OCI-LY7 (cell line): ENCODE data around the gene PADI6. TPM values are rescaled to one million over a fixed set of nuclear protein-coding genes. Genes with fewer than 3 reads are reported as not detected.

Experiments
- BruUV-seq: library from RNA; stranded (reverse); fragments of 400-500 nt; replicated peaks from 2 replicates; lab custom pipeline; 2021; lab: Mats Ljungman, UMichigan
- CTCF ChIA-PET: fragments of 300-600 bp; sonication (Branson Sonifier 250); formaldehyde crosslinking; loops from one replicate; lab custom pipeline; 2022; ENCODE audit warnings: antibody characterized with exemption; ENCODE audit not compliant: unreplicated experiment; lab: Charles Lee
- POLR2A ChIA-PET: fragments of 300-600 bp; sonication (Branson Sonifier 250); formaldehyde crosslinking; loops from one replicate; lab custom pipeline; 2022; ENCODE audit warnings: antibody characterized with exemption; lab: Charles Lee
- DNase-seq: peaks from one replicate; pipeline ENCODE4 v3.0.0-alpha.2; 2015; ENCODE audit warnings: low spot score
- H2AFZ ChIP-seq: fragments of 200-600 bp; sonication (generic), shearing (Covaris generic); 2 replicates; pipeline ENCODE4 v1.6.1; 2014; ENCODE audit warnings: mild to moderate bottlenecking, antibody characterized with exemption, low read length, moderate library complexity
- H3K27ac ChIP-seq: fragments of 200-600 bp; sonication (generic); 2 replicates; pipeline ENCODE4 v1.5.1; 2014; ENCODE audit warnings: mixed run types, low read depth, mild to moderate bottlenecking, moderate library complexity, low read length, inconsistent platforms; ENCODE audit not compliant: poor library complexity, severe bottlenecking
- H3K36me3 ChIP-seq: fragments of 200-600 bp; sonication (generic); 2 replicates; pipeline ENCODE4 v1.6.1; 2014; ENCODE audit warnings: mild to moderate bottlenecking, antibody characterized with exemption, low read length, moderate library complexity, mixed read lengths; ENCODE audit not compliant: insufficient read depth
- H3K4me1 ChIP-seq: fragments of 200-600 bp; sonication (generic); 2 replicates; pipeline ENCODE4 v1.5.1; 2014; ENCODE audit warnings: mild to moderate bottlenecking, low read length; ENCODE audit not compliant: insufficient read depth, poor library complexity, severe bottlenecking
- H3K4me2 ChIP-seq: fragments of 200-600 bp; sonication (generic); 2 replicates; pipeline ENCODE4 v1.6.1; 2014; ENCODE audit warnings: mild to moderate bottlenecking, low read length
- H3K4me3 ChIP-seq: fragments of 200-600 bp; sonication (generic); 2 replicates; pipeline ENCODE4 v1.5.1; 2014; ENCODE audit warnings: mild to moderate bottlenecking, low read depth, low read length; ENCODE audit not compliant: poor library complexity, severe bottlenecking
- H3K79me2 ChIP-seq: fragments of 200-600 bp; sonication (generic); 2 replicates; pipeline ENCODE4 v1.6.1; 2016; ENCODE audit warnings: low read depth, mild to moderate bottlenecking, low read length, moderate library complexity, mixed read lengths; ENCODE audit not compliant: insufficient read depth
- H3K9me2 ChIP-seq: fragments of 200-600 bp; sonication (generic); 2 replicates; pipeline ENCODE4 v1.6.1; 2016; ENCODE audit warnings: mild to moderate bottlenecking, low read length, mixed read lengths; ENCODE audit not compliant: insufficient read depth
- H3K9me3 ChIP-seq: fragments of 200-600 bp; sonication (generic); 2 replicates; pipeline ENCODE4 v1.6.1; 2014; ENCODE audit warnings: mild to moderate bottlenecking, mixed run types, low read length, mixed read lengths
- H4K20me1 ChIP-seq: fragments of 200-600 bp; sonication (generic); 2 replicates; pipeline ENCODE4 v1.6.1; 2014; ENCODE audit warnings: mild to moderate bottlenecking, antibody characterized with exemption, low read length, moderate library complexity, mixed read lengths; ENCODE audit not compliant: insufficient read depth
- EZH2phosphoT487 ChIP-seq: fragments of 200-600 bp; sonication (generic); IDR thresholded peaks from 2 replicates; pipeline ENCODE4 v1.6.1; 2018; ENCODE audit warnings: low read depth, borderline replicate concordance, mild to moderate bottlenecking, mixed run types, antibody characterized with exemption, low read length, moderate library complexity, mixed read lengths
- intact Hi-C: fragments of 100-400 bp; cut with micrococcal nuclease; formaldehyde crosslinking; loops from one replicate; pipeline ENCODE4 v1.10.0; 2022; ENCODE audit not compliant: unreplicated experiment
- total RNA-seq, 2 experiments: library from RNA; depleted of rRNA in 1 of 2; stranded (reverse); fragments of >200 nt in 1 of 2; shearing (Covaris generic) in 1 of 2; gene quantifications; 2 replicates each; pipeline ENCODE4 v1.2.3, GENCODE V29; 2014 to 2022
- TF ChIP-seq, protein P1 (sequence below): fragments of 200-600 bp; sonication (generic); conservative IDR thresholded peaks from 2 replicates; pipeline ENCODE4 v1.5.1; 2014; ENCODE audit warnings: mild to moderate bottlenecking, antibody characterized with exemption, low read length, moderate library complexity, mixed read lengths

Gene PADI6
- total RNA-seq, 2 experiments from 2014 or later: not detected

DNA sequence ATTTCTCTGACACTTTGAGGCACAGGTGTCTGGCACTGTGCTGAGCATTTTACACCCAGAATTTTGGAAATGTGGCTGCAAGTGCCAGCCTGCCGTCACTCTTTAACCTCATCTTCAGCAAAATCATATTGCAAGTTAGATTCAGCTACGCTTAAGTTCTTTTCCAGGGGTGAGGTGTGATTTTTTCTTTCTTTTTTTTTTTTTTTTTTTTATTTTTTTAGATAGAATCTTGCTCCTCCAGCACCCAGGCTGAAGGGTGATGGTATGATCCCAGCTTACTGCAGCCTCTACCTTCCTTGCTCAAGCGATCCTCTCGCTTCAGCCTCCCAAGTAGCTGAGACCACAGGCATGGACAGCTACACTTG is 70.0 kb downstream of the PADI6 start:
- Histone ChIP-seq H4K20me1 (peaks cover 4% of the 10 kb centered on the region), H3K4me1 (peaks cover 24% of the 10 kb centered on the region), H3K4me3 (peak overlapping the region; percentile 68), H3K4me2 (peak overlapping the region; percentile 83; the same call in 1 of the 2 replicates), H3K9me2 (no peaks in the 10 kb centered on the region), H3K79me2 (peaks cover 15% of the 10 kb centered on the region), H3K36me3 (peaks cover 11% of the 10 kb centered on the region), H3K9me3 (no peaks in the 10 kb centered on the region), H3K27ac (no peak overlapping the region), H2AFZ (peak overlapping the region; percentile 58; the same call in 1 of the 2 replicates)
- TF ChIP-seq, protein P1, sequence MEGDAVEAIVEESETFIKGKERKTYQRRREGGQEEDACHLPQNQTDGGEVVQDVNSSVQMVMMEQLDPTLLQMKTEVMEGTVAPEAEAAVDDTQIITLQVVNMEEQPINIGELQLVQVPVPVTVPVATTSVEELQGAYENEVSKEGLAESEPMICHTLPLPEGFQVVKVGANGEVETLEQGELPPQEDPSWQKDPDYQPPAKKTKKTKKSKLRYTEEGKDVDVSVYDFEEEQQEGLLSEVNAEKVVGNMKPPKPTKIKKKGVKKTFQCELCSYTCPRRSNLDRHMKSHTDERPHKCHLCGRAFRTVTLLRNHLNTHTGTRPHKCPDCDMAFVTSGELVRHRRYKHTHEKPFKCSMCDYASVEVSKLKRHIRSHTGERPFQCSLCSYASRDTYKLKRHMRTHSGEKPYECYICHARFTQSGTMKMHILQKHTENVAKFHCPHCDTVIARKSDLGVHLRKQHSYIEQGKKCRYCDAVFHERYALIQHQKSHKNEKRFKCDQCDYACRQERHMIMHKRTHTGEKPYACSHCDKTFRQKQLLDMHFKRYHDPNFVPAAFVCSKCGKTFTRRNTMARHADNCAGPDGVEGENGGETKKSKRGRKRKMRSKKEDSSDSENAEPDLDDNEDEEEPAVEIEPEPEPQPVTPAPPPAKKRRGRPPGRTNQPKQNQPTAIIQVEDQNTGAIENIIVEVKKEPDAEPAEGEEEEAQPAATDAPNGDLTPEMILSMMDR: no peak
- TF ChIP-seq EZH2phosphoT487: no peak
- no TSS peak for BruUV-seq
- intact Hi-C loops: no loop called here
- DNase-seq: no peak
- ChIA-PET CTCF (no interaction called here), POLR2A (interaction anchor here (0.6 to 1.0 kb wide), 4 partner anchors 11 to 1722 kb away, joined by 3 to 7 read pairs (median 3); no protein-coding TSS in a partner anchor)

DNA sequence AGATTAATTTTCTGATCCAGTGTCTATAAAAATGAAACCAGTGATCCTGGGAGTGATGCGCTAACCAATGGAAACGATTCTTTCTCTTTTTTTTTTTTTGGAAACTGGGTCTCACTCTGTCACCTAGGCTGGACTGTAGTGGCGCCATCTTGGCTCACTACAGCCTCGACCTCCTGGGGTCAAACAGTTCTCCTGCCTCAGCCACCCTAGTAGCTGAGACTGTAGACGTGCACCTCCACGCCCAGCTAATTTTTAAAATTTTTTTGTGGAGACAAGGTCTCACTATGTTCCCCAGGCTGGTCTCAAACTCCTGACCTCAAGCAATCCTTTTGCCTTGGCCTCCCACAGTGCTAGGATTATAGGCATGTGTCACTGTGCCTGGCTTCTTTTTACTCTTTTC is 70.8 kb downstream of the PADI6 start:
- Histone ChIP-seq H3K4me1 (peaks cover 22% of the 10 kb centered on the region), H3K9me3 (no peaks in the 10 kb centered on the region), H2AFZ (no peak overlapping the region), H3K9me2 (no peaks in the 10 kb centered on the region), H4K20me1 (no peaks in the 10 kb centered on the region), H3K4me2 (no peak overlapping the region), H3K79me2 (peaks cover 11% of the 10 kb centered on the region), H3K27ac (no peak overlapping the region), H3K36me3 (peaks cover 6% of the 10 kb centered on the region; the same call in 1 of the 2 replicates), H3K4me3 (no peak overlapping the region)
- no peak for DNase-seq
- POLR2A ChIA-PET: no interaction called here
- no peak for TF ChIP-seq EZH2phosphoT487
- TF ChIP-seq, protein P1: no peak
- intact Hi-C loops: no loop called here
- BruUV-seq: no TSS peak
- CTCF ChIA-PET: no interaction called here

DNA sequence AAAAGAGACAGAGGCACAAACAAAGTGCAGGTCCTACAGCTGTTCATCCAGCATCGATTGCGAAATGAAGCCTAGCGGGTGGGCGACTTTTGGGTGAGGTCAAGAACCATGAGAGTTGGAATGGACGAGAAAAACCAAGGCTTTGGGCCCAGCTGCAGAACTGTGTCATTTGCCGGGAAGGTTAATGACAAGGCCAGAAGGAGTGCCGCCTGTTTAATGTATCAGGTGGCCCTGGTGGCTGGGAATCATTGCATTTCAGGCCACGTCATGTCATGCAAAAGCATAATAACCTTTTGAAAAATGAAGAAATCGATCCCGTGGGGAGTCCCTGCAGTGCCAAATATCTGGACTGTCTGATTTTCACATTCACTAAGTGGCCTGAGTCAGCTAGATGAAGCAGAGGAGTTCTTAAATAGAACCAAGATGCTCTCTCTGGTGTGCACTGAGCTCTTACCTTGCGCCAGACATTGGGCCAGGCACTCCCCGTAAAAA is 75.6 kb downstream of the PADI6 start:
- intact Hi-C loops: no loop called here
- no peaks in the 10 kb centered on the region for H4K20me1 ChIP-seq
- H3K9me3 ChIP-seq: no peaks in the 10 kb centered on the region
- no peak overlapping the region for H3K27ac ChIP-seq
- no peak overlapping the region for H3K4me2 ChIP-seq
- H2AFZ ChIP-seq: no peak overlapping the region
- CTCF ChIA-PET: no interaction called here
- no peaks in the 10 kb centered on the region for H3K9me2 ChIP-seq
- no peak for DNase-seq
- no TSS peak for BruUV-seq
- H3K4me1 ChIP-seq: peaks cover 2% of the 10 kb centered on the region
- no peaks in the 10 kb centered on the region for H3K79me2 ChIP-seq
- POLR2A ChIA-PET: no interaction called here
- H3K36me3 ChIP-seq: no peaks in the 10 kb centered on the region
- no peak overlapping the region for H3K4me3 ChIP-seq
- TF ChIP-seq, protein P1: no peak
- no peak for TF ChIP-seq EZH2phosphoT487
